ENCODE results near the gene DPH3.

- TF ChIP-seq RAD21 (IDR thresholded peaks at IDR 0.05; ENCODE audit: low read length) = no peak
- TF ChIP-seq, protein P1, sequence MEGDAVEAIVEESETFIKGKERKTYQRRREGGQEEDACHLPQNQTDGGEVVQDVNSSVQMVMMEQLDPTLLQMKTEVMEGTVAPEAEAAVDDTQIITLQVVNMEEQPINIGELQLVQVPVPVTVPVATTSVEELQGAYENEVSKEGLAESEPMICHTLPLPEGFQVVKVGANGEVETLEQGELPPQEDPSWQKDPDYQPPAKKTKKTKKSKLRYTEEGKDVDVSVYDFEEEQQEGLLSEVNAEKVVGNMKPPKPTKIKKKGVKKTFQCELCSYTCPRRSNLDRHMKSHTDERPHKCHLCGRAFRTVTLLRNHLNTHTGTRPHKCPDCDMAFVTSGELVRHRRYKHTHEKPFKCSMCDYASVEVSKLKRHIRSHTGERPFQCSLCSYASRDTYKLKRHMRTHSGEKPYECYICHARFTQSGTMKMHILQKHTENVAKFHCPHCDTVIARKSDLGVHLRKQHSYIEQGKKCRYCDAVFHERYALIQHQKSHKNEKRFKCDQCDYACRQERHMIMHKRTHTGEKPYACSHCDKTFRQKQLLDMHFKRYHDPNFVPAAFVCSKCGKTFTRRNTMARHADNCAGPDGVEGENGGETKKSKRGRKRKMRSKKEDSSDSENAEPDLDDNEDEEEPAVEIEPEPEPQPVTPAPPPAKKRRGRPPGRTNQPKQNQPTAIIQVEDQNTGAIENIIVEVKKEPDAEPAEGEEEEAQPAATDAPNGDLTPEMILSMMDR (IDR thresholded peaks at IDR 0.05) = no peak
- no peak for TF ChIP-seq EP300 (IDR thresholded peaks at IDR 0.05; ENCODE audit: borderline replicate concordance in 1 of 2, low read depth in 1 of 2, low read length in 1 of 2)
- no peak for TF ChIP-seq RXRA (IDR thresholded peaks at IDR 0.05; ENCODE audit: borderline replicate concordance, low read depth)
- TF ChIP-seq USF2 (IDR thresholded peaks at IDR 0.05; ENCODE audit: borderline replicate concordance, low read depth, low read length) = no peak
- no peak for TF ChIP-seq FOXM1 (IDR thresholded peaks at IDR 0.05; ENCODE audit: low read depth)
- TF ChIP-seq SIN3A (IDR thresholded peaks at IDR 0.05; ENCODE audit: borderline replicate concordance, low read depth, low read length) = no peak
- no peak for TF ChIP-seq RFX5 (IDR thresholded peaks at IDR 0.05; ENCODE audit: low read length)
Measured at GRCh38 chr3:16254916-16255315, 9.8 kb downstream of the DPH3 start.

All from SK-N-SH (cell line).